Measurements from ENCODE around the gene MPZL2.

- TF ChIP-seq, protein P1, sequence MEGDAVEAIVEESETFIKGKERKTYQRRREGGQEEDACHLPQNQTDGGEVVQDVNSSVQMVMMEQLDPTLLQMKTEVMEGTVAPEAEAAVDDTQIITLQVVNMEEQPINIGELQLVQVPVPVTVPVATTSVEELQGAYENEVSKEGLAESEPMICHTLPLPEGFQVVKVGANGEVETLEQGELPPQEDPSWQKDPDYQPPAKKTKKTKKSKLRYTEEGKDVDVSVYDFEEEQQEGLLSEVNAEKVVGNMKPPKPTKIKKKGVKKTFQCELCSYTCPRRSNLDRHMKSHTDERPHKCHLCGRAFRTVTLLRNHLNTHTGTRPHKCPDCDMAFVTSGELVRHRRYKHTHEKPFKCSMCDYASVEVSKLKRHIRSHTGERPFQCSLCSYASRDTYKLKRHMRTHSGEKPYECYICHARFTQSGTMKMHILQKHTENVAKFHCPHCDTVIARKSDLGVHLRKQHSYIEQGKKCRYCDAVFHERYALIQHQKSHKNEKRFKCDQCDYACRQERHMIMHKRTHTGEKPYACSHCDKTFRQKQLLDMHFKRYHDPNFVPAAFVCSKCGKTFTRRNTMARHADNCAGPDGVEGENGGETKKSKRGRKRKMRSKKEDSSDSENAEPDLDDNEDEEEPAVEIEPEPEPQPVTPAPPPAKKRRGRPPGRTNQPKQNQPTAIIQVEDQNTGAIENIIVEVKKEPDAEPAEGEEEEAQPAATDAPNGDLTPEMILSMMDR (IDR thresholded peaks at IDR 0.05): no peak
- TF ChIP-seq EZH2phosphoT487 (IDR thresholded peaks at IDR 0.05): no peak
Observed at GRCh38 chr11:118210323-118210722, 53.8 kb downstream of the MPZL2 start.

All from neural progenitor cell (in vitro differentiated cells).